Measurements from ENCODE around the gene DPF3.

DNA sequence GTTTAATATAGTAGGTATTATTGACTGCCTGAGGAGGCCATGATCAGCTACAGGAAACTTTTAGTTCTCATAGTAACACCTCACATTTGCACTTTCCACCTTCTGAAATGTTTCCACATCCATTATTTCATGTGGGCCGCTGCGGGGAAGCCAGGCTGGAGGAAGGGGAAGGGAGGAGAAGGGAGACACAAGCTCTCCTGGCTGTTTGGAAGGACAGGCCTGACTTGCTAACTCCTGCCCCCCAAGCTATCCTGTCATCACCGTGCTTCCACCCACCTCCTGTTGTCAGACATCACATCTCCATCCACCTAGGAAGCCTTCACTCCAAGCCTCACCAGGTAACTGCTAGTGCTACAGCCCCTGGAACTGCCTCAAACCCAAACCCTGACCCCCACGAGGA is 9.5 kb downstream of the DPF3 start:
- TF ChIP-seq GATA2 (IDR thresholded peaks at IDR 0.05; ENCODE audit: low read depth, low read length) (no peak), GATA3 (IDR thresholded peaks at IDR 0.05; ENCODE audit: low read depth, low read length) (no peak)
